Middle frontal gyrus (tissue), 1 donor: ENCODE results near the gene EP300.

Experiments used
- DNase-seq: peaks from one replicate; pipeline ENCODE4 v3.0.0-alpha.2; 2015; ENCODE audit warnings: low spot score; ENCODE audit errors: extremely low spot score

EP300 gene

GRCh38 chr22:41204992-41205900 is 112.9 kb downstream of the EP300 start, which contains the start of gene L3MBTL2:
Gene L3MBTL2 (plus strand): TSS chr22:41205312. CDS start chr22:41205363, 51 bp downstream.
- DNase-seq: peak; percentile 96

GRCh38 chr22:41206719-41207118 is 114.3 kb downstream of the EP300 start:
- no peak for DNase-seq

- DNase-seq: no peak
Observed at GRCh38 chr22:41215409-41215808, 123.0 kb downstream of the EP300 start.

GRCh38 chr22:41215926-41216325 is 123.5 kb downstream of the EP300 start:
- no peak for DNase-seq

GRCh38 chr22:41216984-41217383 is 124.6 kb downstream of the EP300 start:
- no peak for DNase-seq

- DNase-seq: no peak
Observed at GRCh38 chr22:41217553-41218157, 125.3 kb downstream of the EP300 start.

GRCh38 chr22:41222846-41223507 is 130.6 kb downstream of the EP300 start:
- DNase-seq: no peak

GRCh38 chr22:41223535-41223934 is 131.1 kb downstream of the EP300 start:
- no peak for DNase-seq

GRCh38 chr22:41226723-41227655 is 134.6 kb downstream of the EP300 start:
- DNase-seq: no peak

GRCh38 chr22:41229215-41229614 is 136.8 kb downstream of the EP300 start:
- DNase-seq: no peak
